ENCODE measurements around the gene RUFY3. TPM values are rescaled to one million over a fixed set of nuclear protein-coding genes. Genes with fewer than 3 reads are reported as not detected.

The RUFY3 gene
- total and polyA plus RNA-seq, 9 of the 15 experiments (the other 6 are each of a cell fraction or from before 2014, with no cell fraction given) = 4.2 to 31.1 (median 21.5) TPM

- H3K9ac ChIP-seq (ENCODE audit: insufficient read depth in 1 of 2, low read depth in 2 of 2, low read length in 2 of 2) = no peak overlapping the region
- peaks cover 41% of the 10 kb centered on the region for H3K79me2 ChIP-seq (ENCODE audit: control insufficient read depth, insufficient read depth, low read length)
- H3K27ac ChIP-seq (ENCODE audit: extremely low read depth, low read depth, low read length) = no peak overlapping the region
- H3K4me3 ChIP-seq = no peak overlapping the region
- no peak for TF ChIP-seq ZNF239 (CRISPR knock-in tag; IDR thresholded peaks at IDR 0.05)
- no peaks in the 10 kb centered on the region for H4K20me1 ChIP-seq (replicated peaks; ENCODE audit: control insufficient read depth, insufficient read depth, low read length)
- H3K9me3 ChIP-seq (replicated peaks; ENCODE audit: control insufficient read depth, insufficient read depth, low read depth, low read length) = no peaks in the 10 kb centered on the region
- FAIRE-seq (no peak), DNase-seq (ENCODE audit: extremely low read depth in 1 of 4, low spot score in 3 of 4) (no peak), ATAC-seq (no peak)
- H3K4me2 ChIP-seq (ENCODE audit: insufficient read depth, low read length) = no peak overlapping the region
- H3K36me3 ChIP-seq (ENCODE audit: control insufficient read depth, insufficient read depth, low read length) = no peaks in the 10 kb centered on the region
- intact Hi-C loops (cut with micrococcal nuclease) (no loop called here), in situ Hi-C loops (cut with MboI) (no loop called here)
- no TSS peak for BruUV-seq (replicated peaks)
- peaks cover 8 to 32% of the 10 kb centered on the region in 2 experiments for H3K4me1 ChIP-seq (replicated peaks in 1 of 2; ENCODE audit: control insufficient read depth in 2 of 2, insufficient read depth in 2 of 2, low read length in 2 of 2)
- POLR2A ChIA-PET = interaction anchor here (1.1 to 2.8 kb wide), 2 partner anchors 7 to 11 kb away, joined by 5 to 17 read pairs; partner anchors contain the start of gene RUFY3
- CTCF ChIA-PET (ENCODE audit: low intra/inter-chr PET ratio) = no interaction called here
- H3K27me3 ChIP-seq (ENCODE audit: control insufficient read depth in 2 of 2, insufficient read depth in 2 of 2, low read length in 2 of 2) = no peaks in the 10 kb centered on the region
- 35% methylated on average over 3 of the region's 3 CpGs for WGBS (ENCODE audit: insufficient coverage, low coverage, missing lambda C conversion rate)
- H2AFZ ChIP-seq (ENCODE audit: low read depth, low read length) = no peak overlapping the region
- no peaks in the 10 kb centered on the region for H3K9me1 ChIP-seq (ENCODE audit: control insufficient read depth, insufficient read depth, low read length)
Measured at GRCh38 chr4:70711599-70711998, 10.2 kb upstream of the RUFY3 start.

DNA sequence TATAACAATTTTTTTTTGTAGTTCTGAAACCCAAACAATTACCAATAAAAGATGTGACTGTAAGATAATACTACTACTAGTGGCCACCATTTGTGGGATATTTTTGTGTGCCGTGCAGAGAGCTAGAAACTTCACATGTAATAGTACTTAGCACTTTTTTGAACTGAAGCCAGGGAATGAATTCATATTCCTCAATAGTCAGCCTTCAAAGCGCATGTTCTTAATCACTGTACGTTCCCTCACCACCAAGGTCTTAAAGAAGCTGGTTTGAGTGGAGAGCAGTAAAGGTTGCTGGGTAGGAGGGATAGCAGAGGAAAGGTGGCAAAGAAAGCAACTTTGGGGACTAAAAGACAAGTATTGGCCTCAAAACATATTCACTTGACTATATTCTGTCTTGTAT lies 9.6 kb upstream of the RUFY3 start:
- ATAC-seq = no peak
- no TSS peak for BruUV-seq (replicated peaks)
- TF ChIP-seq DDX20 (tag; IDR thresholded peaks at IDR 0.05; ENCODE audit: low read depth) = no peak
- no peak overlapping the region for H3K4me3 ChIP-seq
- no peak overlapping the region for H2AFZ ChIP-seq (ENCODE audit: low read depth, low read length)
- H4K20me1 ChIP-seq (replicated peaks; ENCODE audit: control insufficient read depth, insufficient read depth, low read length) = no peaks in the 10 kb centered on the region
- intact Hi-C loops (cut with micrococcal nuclease) (no loop called here), in situ Hi-C loops (cut with MboI) (no loop called here)
- FAIRE-seq = no peak
- peaks cover 35% of the 10 kb centered on the region for H3K79me2 ChIP-seq (ENCODE audit: control insufficient read depth, insufficient read depth, low read length)
- H3K4me1 ChIP-seq (replicated peaks in 1 of 2; ENCODE audit: control insufficient read depth in 2 of 2, insufficient read depth in 2 of 2, low read length in 2 of 2) = peaks cover 8 to 28% of the 10 kb centered on the region in 2 experiments
- no peaks in the 10 kb centered on the region for H3K27me3 ChIP-seq (ENCODE audit: control insufficient read depth in 2 of 2, insufficient read depth in 2 of 2, low read length in 2 of 2)
- H3K36me3 ChIP-seq (ENCODE audit: control insufficient read depth, insufficient read depth, low read length) = no peaks in the 10 kb centered on the region
- H3K9me1 ChIP-seq (ENCODE audit: control insufficient read depth, insufficient read depth, low read length) = no peaks in the 10 kb centered on the region
- no peak overlapping the region for H3K9ac ChIP-seq (ENCODE audit: insufficient read depth in 1 of 2, low read depth in 2 of 2, low read length in 2 of 2)
- POLR2A ChIA-PET = interaction anchor here (0.9 to 2.8 kb wide), 4 partner anchors 8 to 28 kb away, joined by 3 to 17 read pairs (median 4); partner anchors contain the start of gene RUFY3
- CTCF ChIA-PET (ENCODE audit: low intra/inter-chr PET ratio) = no interaction called here
- WGBS (ENCODE audit: insufficient coverage, low coverage, missing lambda C conversion rate) = 60% methylated on average over 3 of the region's 3 CpGs
- no peak for DNase-seq (ENCODE audit: extremely low read depth in 1 of 4, low spot score in 3 of 4)
- no peak overlapping the region for H3K27ac ChIP-seq (ENCODE audit: extremely low read depth, low read depth, low read length)
- no peaks in the 10 kb centered on the region for H3K9me3 ChIP-seq (replicated peaks; ENCODE audit: control insufficient read depth, insufficient read depth, low read depth, low read length)
- no peak overlapping the region for H3K4me2 ChIP-seq (ENCODE audit: insufficient read depth, low read length)

Measured in K562 (cell line).